ENCODE data around the gene TRIM72.
"Not testable (repeated sequence)": the region's sequence is repeated elsewhere in the genome, so short reads cannot be mapped to it uniquely, and the experiment has no call there.

TRIM72 gene

DNA sequence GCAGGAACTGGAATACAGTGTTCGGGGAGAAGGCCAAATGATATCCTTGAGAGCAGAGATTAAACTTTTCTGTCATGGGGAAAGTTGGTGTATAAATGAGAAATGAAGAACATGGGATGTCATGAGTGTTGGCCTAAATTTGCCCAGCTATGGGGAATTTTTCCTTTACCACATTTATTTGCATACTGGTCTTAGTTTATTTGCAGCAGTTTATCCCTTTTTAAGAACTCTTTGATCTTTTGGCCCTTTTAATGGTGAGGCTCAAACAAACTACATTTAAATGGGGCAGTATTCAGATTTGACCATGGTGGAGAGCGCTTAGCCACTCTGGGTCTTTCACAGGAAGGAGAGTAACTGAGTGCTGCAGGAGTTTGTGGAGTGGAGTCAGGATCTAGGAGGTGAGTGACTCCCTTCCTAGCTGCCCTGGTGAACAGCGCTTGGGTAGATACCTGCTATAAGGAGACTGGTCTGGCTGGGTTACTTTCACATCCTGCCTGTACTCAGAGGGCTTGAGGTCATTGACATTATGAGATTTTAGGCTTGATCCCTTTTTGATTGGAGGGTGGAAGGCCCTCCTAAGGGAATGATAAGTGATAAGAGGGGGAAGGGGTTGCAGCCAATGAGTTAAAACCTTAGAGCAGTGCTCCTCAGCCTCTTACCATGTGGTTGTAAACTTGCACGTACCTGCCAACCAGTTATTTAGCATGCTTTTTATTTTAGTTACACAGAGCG is 22.1 kb upstream of the TRIM72 start:
- no peak overlapping the region for H3K4me3 ChIP-seq (ENCODE audit: low read depth, low read length)
- no peak for DNase-seq (ENCODE audit: low read depth)
- no peak for TF ChIP-seq CTCF (IDR thresholded peaks at IDR 0.05; ENCODE audit: control insufficient read depth, extremely low read depth, insufficient read depth)

GRCh38 chr16:31192856-31193642 is 20.9 kb upstream of the TRIM72 start:
- H3K4me3 ChIP-seq (ENCODE audit: low read depth, low read length): no peak overlapping the region
- no peak for DNase-seq (ENCODE audit: low read depth)

GRCh38 chr16:31193874-31194273 is 20.0 kb upstream of the TRIM72 start:
- no peak overlapping the region for H3K4me3 ChIP-seq (ENCODE audit: low read depth, low read length)
- DNase-seq (ENCODE audit: low read depth): no peak
- no peak for TF ChIP-seq CTCF (IDR thresholded peaks at IDR 0.05; ENCODE audit: control insufficient read depth, extremely low read depth, insufficient read depth)

More at GRCh38 chr16:31192856-31193642, 20.9 kb upstream of the TRIM72 start:
- TF ChIP-seq CTCF (IDR thresholded peaks at IDR 0.05; ENCODE audit: control insufficient read depth, extremely low read depth, insufficient read depth): no peak

DNA sequence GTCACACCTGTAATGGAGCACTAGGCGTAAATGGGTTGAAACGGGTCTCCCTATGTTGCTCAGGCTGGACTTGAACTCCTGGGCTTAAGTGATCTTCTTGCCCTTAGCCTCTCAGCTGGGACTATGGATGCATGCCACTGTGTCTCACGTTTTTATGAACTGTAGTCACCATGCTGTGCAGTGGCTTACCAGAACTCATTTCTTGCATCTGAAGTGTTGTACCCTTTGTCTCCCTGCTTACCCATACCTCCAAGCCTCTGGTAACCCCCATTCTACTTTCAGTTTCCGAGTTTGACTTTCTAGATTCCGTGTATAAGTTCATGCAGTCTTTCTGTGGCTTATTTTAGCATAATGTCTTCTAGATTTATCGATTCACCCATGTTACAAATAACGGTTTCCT is 19.0 kb upstream of the TRIM72 start:
- TF ChIP-seq CTCF (IDR thresholded peaks at IDR 0.05; ENCODE audit: control insufficient read depth, extremely low read depth, insufficient read depth): no peak
- H3K4me3 ChIP-seq (ENCODE audit: low read depth, low read length): no peak overlapping the region
- no peak for DNase-seq (ENCODE audit: low read depth)

DNA sequence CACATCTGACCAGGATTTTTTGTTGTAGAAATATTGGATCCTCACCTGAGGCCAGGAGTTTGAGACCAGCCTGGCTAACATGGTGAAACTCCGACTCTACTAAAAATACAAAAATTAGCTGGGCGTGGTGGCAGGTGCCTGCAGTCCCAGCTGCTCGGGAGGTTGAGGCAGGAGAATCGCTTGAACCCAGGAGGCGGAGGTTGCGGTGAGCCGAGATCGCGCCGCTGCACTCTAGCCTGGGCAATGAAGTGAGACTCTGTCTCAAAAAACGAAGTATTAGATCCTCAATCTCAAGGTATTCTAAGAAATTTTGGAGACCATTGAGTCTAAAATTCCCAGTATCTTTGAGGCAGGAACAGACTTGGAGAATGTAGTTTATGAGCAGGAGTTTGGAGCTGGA is 18.1 kb upstream of the TRIM72 start:
- DNase-seq (ENCODE audit: low read depth); H3K4me3 ChIP-seq (ENCODE audit: low read depth, low read length): not testable (repeated sequence)

DNA sequence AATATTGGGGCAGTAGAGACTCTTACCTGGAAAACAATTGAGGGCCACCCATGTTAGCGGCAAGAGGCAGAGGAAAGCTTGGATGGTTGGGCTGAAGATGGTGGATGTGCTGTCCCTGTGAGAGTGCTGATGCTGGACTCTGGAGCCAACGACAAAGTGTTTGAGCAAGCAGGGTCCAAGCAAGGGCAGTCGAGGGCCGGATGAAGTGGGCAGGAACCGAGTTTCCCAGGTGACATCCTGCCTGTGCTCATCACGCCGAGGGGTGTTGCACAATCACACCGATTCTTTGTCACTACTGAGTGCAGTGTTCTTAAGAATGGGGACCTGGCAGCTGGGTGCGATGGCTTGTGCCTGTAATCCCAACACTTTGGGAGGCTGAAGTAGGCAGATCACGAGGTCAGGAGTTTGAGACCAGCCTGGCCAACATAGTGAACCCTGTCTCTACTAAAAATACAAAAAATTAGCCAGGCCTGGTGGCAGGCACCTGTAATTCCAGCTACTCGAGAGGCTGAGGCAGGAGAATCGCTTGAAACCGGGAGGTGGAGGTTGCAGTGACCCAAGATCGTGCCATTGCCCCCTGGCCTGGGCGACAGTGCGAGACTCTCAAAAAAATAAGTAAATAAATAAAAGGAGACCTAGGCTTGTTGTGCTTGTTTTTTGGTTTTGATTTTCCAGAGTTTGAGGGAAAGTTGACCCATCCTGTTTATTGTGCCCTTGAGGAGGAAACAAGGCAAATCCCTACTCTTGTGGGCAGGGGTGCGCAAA is 17.4 kb upstream of the TRIM72 start:
- TF ChIP-seq CTCF (IDR thresholded peaks at IDR 0.05; ENCODE audit: control insufficient read depth, extremely low read depth, insufficient read depth): no peak
- no peak for DNase-seq (ENCODE audit: low read depth)
- H3K4me3 ChIP-seq (ENCODE audit: low read depth, low read length): no peak overlapping the region

Data from LNCaP clone FGC (cell line).